ENCODE data around the gene CRYBG1.

GRCh38 chr6:106514583-106514885 is 154.0 kb downstream of the CRYBG1 start:
- TF ChIP-seq CTCF (IDR thresholded peaks at IDR 0.05) = no peak
- no peak for TF ChIP-seq POLR2A (IDR thresholded peaks at IDR 0.05)

Data from body of pancreas (tissue), 4 donors.